EL (cell line): ENCODE data around the gene BPNT1.
"Not testable (repeated sequence)": the region's sequence is repeated elsewhere in the genome, so short reads cannot be mapped to it uniquely, and the experiment has no call there.

ENCODE experiments used
- DNase-seq: peaks from one replicate; pipeline ENCODE4 v3.0.0-alpha.2; 2016

The BPNT1 gene

DNA sequence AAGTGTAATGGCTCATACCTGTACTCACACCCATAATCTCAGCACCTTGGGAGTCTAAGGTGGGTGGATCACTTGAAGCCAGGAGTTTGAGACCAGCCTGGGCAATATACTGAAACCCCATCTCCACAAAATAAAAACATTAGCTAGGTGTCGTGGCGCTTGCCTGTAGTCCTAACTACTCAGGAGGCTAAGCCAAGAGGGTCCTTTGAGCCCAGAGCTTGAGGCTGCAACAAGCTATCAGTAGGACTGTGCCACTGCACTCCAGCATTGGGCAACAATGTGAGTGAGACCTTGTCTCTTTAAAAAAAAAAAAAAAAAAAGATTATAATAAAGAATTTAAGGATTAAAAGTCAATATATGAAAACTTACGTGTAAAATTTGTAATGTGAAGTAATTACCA, 11.7 kb downstream of the BPNT1 start:
- DNase-seq: no peak

DNA sequence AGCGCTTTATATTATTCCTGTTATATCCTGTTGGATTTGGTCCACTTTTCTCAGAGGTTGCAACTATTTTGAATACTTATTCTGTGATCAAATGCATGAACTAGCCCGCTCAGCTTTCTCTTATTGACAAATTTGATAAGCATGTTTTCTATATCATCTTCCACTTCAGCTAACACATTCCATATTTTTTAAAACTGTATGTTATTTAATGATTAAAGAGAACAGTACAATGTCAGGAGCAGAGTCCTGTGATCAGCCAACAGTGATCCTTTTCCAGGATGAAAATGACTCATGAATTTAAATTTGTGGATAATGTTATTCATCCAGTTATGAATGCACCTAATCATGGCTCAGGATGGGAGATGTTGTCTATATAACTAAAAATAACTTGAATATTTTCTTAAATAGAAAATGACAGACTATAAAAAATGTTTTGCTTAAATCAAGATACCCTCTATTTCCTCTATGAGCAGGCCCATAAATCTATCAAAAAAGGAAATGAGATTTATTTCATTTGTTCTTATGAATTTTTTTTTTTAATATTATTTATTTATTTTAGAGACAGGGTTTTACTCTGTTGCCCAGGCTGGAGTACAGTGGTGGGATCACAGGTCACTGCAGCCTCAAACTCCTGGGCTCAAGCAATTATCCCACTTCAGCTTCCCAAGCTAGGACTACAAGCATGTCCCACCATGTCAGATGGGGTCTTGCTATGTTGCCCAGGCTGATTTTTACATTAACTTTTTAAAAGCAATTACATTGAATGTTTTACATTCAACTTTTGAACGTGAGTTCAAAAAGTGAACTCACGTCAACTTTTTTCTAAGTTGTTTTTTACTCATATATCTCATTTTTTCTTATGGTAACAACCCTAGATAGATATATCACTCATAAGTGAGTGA, 12.5 kb downstream of the BPNT1 start:
- DNase-seq: no peak

DNA sequence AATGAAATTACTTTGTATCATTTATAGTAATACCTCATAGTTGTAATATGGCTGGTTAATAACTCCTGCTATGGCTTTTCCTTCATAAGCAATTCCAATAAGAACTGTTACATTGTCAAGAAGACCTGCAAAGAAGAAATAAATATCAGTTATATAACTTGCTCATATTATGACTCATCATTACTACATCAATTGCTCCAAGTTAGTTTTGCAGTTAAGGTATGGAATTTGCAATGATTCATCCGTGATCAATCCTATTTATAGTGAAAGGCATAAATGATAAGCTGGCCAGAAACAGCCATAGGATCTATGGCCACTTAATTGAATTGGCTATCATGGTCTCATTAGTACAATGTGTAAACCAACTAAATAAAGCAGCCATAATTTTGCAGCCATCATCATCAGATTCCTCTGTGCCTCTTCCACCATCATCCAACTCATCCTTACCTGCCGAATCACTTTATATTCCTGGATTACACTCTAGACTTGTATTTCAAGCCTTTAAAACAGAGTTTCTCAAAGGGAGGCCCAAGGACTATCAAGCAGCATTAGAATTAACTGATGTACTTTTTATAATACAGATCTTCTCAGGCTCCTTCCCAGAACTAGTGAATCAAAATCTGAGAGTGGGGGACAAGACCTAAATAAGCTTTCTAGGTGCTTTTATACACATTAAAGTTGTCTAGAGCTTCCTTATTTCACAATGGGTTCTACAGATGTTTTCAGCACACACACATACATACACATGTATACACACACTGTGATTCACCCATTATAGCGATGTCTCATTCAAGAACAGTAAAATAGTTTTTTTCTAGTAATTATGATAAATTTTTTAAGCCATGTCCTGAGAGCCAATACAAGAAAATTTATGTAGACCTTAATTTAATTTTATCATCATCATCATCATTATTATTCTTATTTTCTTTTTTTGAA, 22.1 kb downstream of the BPNT1 start:
- peak; percentile 33 for DNase-seq

DNA sequence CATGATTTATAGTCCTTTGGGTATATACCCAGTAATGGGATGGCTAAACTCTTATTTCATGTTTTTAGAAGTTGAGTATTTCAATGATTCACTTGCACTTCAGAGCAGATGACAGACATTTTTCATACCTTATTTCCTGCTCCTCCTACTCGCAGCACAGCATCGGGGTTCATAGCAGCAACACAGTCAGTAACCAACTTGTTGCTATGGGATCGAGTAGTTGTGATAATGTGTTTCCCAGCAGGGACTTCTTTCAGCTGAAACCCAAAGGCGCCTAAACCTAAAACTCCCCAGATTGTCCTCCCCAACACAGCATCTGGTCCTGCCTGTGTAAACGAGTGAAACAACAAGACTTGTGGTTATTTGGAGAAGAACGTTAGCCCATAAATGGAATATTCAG, 27.0 kb downstream of the BPNT1 start:
- no peak for DNase-seq

DNA sequence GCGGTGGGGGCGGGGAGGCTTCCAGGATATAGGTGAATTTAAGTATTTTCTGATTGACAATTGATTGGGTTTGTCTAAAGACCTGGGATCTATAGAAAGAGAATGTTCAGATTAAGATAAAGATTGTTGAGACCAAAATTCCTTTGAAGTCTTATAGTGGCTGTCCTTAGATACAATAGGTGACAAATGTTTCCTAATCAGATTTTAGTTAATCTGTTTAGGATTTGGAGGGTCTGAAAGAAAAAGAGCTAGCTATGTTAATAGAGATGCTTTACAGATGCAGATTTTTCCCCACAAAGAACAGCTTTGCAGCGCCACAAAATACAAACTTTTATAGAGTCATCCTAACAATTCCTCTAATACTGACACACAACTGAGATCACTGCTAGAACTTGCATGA, 28.7 kb downstream of the BPNT1 start:
- DNase-seq: no peak

DNA sequence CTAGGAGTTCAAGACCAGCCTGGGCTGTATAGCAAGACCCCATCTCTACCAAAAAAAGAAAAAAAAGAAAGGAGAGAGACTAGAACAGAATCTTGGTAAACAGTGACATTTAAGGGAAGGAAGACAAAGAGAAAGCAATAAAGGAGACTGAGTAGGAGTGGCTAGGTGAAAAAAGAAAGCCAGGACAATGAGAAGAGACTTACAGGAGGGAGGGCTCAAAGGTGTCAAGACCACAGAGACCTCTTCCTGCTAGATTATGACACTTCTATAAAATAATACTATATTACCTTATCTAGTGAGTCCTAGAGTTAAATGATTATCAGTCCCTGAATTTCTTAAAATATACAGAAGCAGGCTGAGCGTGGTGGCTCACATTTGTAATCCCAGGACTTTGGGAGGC, 33.2 kb downstream of the BPNT1 start:
- no peak for DNase-seq

DNA sequence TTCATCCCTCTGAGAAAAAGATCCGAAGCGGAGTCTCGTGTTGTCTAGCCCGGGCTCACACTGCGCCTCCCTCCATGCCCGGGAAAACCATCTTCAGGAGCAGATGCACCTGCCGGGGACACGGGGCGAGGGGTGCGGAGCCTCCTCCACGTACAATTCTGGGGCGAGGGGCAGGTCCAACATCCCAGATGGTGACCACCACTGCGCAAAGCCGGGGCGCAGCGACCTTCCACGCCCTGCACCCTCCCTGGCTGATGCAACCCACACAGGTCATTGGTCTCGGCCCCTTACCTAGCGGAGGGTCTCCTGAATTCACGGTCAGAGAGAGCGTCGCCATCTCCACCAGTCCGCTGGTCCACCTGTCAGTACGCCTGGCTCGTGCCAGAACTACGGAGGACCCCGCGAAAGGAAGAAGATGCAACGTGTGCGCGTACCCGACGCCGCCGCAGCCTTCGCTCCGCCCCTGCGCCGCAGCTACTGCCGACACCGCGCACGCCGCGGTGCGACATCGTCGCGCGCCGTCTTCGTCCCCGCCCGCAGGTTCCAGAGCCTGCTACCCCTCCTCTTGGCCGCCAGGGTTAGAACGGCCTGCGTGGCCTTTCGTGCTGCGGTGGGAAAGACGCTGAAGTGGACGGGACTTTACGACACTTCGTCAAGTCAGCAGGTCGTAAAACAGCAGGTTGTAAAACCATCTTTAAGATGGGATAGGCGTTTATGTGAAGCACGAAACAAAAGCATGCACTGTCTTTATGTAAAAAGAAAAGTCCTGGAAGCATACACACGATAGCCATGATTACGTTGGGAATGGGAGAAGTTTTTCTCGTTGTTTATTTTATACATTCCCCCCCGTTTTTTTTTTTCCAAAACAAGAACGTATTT, 43.3 kb downstream of the BPNT1 start, which contains the start of gene EPRS1:
Gene EPRS1, minus strand, starts transcription at position 454 of the 879 bp plus-strand sequence. Its CDS starts 117 bp downstream, at position 337.
- DNase-seq: peak; percentile 97

DNA sequence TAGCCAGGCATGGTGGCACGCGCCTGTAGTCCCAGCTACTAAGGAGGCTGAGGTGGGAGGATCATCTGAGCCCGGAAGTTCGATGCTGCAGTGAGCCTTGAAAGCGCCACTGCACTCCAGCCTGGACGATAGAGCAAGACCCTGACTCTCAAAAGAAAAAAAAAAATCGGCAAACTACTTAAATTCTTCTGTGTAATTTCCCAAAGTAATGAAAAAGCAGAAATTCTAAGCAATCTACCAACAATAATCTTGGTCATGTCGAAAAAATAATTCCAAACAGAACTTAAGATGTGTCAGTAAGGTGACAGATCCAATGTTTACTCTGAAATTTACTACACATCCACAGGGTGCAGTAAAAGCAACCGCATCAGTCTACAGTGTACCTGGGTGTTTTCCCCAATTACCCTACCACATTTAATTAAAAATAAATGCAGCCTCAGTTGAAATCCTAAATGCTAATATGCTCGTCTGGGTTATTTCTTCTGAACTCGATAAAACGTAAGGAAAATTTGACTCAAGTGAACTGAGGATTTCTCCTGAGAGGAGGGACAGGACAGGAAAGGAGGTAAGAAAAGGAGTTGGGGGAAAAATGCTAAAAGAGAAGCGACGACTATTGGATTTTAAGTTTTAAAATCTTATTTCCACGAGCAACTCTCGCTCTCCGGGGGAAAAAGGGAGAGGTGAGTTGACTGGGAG, 44.1 kb downstream of the BPNT1 start:
- DNase-seq: peak; percentile 4

DNA sequence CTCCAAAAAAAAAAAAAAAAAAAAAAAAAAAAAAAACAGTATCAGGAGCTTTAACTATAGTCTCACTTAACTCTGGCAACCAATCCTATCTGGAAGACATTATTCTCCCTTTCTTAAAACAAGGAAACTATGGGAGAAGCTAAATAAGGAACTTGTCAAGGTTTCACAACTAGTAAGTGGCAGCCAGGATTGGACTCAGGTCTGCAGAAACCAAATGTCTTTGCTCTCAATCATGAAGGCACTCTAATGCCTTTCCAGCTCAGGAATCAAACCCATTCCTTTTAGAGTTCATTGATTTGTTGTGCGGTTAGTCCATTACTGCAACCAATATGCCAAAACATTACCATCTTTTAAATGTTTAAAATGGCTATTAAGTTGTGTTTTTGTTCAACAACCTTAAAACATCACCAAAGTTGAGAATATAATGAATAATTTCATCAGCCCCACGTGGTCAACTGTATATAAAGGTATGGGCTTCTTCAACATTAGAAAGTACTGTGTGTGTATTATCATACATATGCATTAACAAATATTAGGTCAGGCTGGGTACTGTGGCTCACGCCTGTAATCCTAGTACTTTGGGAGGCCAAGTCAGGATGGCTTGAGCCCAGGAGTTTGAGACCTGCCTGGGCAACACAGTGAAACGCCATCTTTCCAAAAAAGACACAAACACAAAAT, 44.8 kb downstream of the BPNT1 start:
- no peak for DNase-seq

DNA sequence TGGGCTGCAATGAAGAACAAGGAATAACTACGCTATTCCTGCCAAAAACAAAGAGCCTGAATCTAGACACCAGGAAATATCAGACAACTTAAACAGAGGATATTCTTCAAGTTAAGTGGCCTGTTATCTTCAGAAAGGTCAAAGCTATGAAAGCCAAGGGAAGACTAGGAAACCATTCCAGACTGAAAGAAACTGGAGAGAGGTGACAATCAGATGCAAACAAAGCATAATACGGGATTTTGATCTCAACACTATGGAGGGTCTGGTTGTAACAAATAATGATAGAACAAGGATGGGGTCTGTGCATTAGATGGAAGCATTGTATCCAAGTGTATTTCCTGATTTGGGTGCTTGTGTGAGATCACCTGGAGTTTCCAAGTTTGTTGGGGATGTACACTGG, 45.9 kb downstream of the BPNT1 start:
- DNase-seq: no peak

DNA sequence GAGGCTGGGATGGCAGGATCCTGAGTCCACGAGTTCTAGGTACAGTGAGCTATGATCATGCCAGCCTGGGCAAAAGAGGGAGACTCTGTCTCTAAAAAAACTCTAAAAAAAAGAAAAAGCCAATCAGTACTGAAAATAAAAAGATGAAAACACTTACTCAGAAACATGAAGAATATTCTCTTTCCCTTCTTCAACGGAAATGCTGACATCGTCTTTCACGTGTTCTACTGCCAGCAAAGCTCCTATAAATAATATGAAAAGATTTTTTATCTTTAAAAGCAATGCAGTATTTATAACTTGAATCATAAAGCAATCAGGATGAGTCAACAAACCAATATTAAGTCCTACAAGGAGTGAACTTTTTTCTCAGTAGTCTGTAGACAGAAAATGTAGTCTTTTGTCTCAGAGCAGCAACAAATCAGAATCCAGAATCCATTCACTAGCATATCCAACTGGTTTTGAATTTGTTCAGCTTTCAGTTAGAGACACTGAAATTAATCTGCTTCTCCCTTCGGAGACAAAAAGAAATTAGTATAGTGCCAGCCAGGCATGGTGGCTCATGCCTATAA, 49.5 kb downstream of the BPNT1 start:
- DNase-seq: no peak

DNA sequence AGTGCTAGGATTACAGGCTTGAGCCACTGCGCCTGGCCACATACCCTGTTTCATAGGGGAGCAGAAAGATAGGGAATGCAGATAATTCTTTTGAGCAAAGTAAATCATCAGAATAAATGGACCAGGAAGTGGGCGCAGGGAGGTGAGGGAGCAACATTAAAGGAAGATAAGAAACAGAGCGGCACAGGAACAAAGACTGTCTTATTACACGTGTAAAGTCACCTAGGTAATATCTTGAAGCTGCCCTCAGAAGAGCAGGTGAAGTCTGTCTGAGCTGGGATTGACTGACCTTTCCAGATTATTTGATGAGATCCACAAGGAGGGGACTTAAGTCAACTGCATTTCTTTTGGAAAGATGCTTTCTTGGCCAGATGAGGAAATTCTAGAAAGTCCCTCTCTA, 50.9 kb downstream of the BPNT1 start:
- DNase-seq: no peak

DNA sequence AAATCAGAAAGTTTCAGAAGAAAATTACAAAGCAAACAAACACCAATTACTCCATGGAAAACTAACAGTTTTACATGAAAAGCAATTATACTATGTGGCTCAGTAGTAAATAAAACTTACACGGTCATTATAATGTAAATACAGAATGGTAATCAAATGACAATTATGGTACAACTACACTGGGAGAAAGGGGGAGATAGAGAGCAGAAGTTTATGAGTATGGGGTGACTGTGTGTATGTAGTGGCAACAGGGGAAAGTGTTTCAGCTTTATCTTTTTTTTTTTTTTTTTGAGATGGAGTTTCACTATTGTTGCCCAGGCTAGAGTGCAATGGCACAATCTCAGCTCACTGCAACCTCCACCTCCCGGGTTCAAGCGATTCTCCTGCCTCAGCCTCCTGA, 51.8 kb downstream of the BPNT1 start:
- not testable (repeated sequence) for DNase-seq

DNA sequence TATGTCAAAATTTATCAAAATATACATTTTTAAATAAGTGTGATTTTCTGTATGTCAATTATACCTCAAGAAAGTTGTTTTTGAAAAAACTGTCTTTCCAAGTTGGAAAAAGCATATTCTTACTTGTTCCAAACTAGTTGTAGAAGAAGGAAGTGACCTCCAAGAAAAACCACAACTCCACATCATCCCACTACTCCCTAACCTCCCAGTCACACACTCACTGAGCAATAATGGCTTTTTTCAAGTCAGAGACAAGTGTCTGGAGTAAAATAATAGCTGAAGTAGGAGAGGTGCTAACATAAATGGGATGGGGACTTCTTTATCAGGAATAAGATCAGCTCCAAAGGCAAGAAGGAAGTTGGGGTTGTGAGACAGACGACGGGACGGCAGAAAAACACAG, 56.7 kb downstream of the BPNT1 start:
- DNase-seq: no peak

DNA sequence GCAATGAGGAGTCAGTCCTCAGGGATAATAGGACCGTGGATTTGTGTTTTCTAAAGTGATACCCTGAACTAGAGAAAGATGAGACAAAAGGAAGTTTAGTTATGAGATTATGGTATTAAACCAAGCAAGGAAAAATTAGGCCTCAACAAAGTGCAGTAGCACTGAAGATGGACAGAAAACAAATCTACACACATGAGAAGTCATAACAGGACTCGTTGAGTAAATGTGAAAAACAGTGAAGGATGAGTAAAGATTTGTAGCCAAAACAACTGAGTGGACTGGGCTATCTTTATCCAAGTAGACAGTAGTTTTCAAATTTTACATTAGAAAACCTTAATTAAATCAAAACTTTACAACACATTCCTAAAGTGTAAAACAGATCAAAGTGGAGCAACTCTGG, 58.3 kb downstream of the BPNT1 start:
- no peak for DNase-seq

DNA sequence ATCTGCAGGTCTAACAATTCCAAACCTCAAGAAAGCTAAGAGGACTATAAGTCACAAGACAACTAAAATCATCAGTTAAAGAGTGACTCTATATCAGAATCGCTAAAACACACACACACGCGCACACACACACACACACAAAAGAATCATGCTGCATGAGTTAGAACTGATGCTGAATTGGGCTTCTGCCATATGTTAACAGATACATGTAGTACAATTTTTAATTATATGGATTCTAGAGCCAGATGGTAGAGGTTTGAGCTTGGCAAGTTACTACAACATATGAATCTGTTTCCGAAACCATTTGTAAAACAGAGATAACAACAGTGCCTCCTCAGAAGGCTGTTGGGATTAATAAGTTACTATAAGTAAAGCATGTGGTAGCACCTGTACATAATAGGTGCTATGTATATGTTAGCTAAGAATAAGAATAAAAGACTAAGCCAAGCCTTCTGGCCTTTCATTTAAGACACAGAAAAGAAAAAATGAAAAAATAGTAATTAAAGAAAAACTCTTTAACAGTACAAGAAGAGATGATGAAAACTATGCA, 61.2 kb downstream of the BPNT1 start:
- DNase-seq: no peak

DNA sequence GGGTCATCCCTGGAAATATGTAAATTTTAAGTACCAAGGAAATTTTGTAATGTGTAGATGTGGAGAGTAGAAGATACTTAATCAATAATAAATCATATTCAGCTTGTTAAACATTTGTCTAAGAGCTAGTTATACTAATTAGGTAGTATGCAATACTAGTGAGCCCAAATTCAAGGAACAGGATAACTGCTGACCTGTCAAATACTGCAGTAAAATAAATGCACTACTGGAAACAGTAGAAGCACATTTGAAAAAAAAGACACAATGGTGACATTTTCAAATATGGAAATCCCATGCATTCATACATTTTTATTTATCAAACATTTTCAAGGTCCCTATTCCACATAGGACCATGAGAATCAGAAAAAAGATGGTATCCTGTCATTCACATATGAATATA, 70.5 kb downstream of the BPNT1 start:
- no peak for DNase-seq

DNA sequence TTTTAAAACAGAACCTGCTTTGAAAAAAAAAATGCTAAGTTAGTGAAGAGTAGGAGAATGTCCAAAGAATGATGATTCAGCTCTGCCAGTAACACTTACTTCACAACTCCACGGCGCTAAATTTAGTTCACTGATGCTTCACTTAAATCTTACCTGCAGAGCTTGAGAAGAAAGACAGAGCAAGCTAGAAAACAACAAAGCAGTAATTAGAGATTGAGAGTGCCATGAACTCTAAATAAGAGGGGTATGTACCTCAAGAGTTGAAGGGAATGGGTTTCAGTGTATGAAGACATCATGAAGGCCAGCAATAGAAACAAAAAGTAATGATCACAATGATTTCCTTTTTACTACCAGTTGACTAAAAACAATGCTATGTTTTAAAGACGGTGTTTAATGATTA, 76.1 kb downstream of the BPNT1 start:
- DNase-seq: peak; percentile 8

DNA sequence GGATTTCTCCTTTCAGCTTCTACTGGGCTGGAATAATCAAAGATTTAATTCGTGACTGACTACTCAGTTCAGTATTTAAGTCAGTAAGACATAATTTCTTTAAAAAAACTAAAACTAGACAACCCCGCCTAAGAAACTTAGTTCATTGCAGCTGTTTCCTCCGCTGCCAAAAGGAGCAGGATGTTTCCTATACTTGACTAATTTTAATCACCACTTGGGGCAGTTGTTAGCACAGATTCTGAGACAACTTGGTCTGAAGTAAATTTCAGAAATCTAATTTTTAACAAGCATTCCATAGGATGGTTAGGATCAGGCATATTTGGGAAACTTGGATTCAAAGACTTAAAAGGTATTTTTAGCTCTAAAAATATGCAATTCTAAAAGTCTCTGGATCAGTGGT, 77.3 kb downstream of the BPNT1 start:
- DNase-seq: no peak

DNA sequence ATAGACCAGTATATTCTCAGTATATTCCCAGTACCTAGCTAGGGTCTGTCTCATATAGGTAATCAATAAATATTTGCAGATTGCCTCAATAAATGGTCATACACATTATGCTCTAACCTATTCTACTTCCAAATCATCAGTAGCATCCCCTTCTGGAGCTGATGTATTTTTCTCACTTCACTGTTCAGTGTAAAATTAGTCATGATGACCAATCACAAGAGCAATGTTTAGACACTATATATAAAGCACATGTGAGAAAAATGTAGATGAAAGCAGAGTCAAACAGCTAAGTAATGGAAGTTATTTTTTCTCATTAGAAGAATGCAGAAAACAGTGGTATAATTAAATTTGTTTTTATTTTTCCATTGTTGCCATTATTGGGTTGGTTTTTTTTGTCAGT, 78.0 kb downstream of the BPNT1 start:
- peak; percentile 8 for DNase-seq
